Neural progenitor cell (in vitro differentiated cells): Measurements from ENCODE around the gene MGP. TPM values are rescaled to one million over a fixed set of nuclear protein-coding genes. Genes with fewer than 3 reads are reported as not detected.

ENCODE experiments used
- DNase-seq: peaks from one replicate; pipeline ENCODE4 v3.0.0-alpha.2; 2016; ENCODE audit warnings: low spot score
- H2AFZ ChIP-seq: fragments of 200-600 bp; sonication (generic); replicated peaks from 2 replicates; pipeline ENCODE4 v1.6.1; 2016; ENCODE audit warnings: antibody characterized with exemption
- H3F3A ChIP-seq: fragments of 200-600 bp; sonication (generic); 2 replicates; pipeline ENCODE4 v1.6.1; 2016; ENCODE audit warnings: antibody characterized with exemption, low read depth
- H3K27ac ChIP-seq: fragments of 200-600 bp; sonication (generic); 2 replicates; pipeline ENCODE4 v1.5.1; 2016; ENCODE audit warnings: mild to moderate bottlenecking
- H3K27me3 ChIP-seq: fragments of 200-600 bp; sonication (generic); 2 replicates; pipeline ENCODE4 v1.6.1; 2016; ENCODE audit warnings: mild to moderate bottlenecking, moderate library complexity
- H3K36me3 ChIP-seq: fragments of 200-600 bp; sonication (generic); 2 replicates; pipeline ENCODE4 v1.5.1; 2016
- H3K4me1 ChIP-seq: fragments of 200-600 bp; sonication (generic); 2 replicates; pipeline ENCODE4 v1.6.1; 2016; ENCODE audit warnings: mixed run types
- H3K4me2 ChIP-seq: fragments of 200-600 bp; sonication (generic); 2 replicates; pipeline ENCODE4 v1.6.1; 2016
- H3K4me3 ChIP-seq: fragments of 200-600 bp; sonication (generic); 2 replicates; pipeline ENCODE4 v1.5.1; 2016
- H3K79me2 ChIP-seq: fragments of 200-600 bp; sonication (generic); 2 replicates; pipeline ENCODE4 v1.6.1; 2016; ENCODE audit warnings: low read depth
- H3K9ac ChIP-seq: fragments of 200-600 bp; sonication (generic); 2 replicates; pipeline ENCODE4 v1.6.1; 2016
- H3K9me3 ChIP-seq: fragments of 200-600 bp; sonication (generic); 2 replicates; pipeline ENCODE4 v1.5.1; 2016; ENCODE audit warnings: low read depth
- H4K20me1 ChIP-seq: fragments of 200-600 bp; sonication (generic); 2 replicates; pipeline ENCODE4 v1.6.1; 2016; ENCODE audit warnings: low read depth
- H3K27ac Mint-ChIP-seq: 3 replicates; pipeline ENCODE4 v1.8.0; 2021; ENCODE audit warnings: mixed read lengths
- H3K27me3 Mint-ChIP-seq: 2 replicates; pipeline ENCODE4 v1.8.0; 2022; ENCODE audit warnings: low read depth, mild to moderate bottlenecking, inconsistent platforms, moderate library complexity, mixed read lengths; ENCODE audit not compliant: insufficient read depth
- H3K36me3 Mint-ChIP-seq: 3 replicates; pipeline ENCODE4 v1.8.0; 2021; ENCODE audit warnings: mixed read lengths
- H3K4me1 Mint-ChIP-seq: 3 replicates; pipeline ENCODE4 v1.8.0; 2021; ENCODE audit warnings: mixed read lengths
- H3K4me3 Mint-ChIP-seq: 3 replicates; pipeline ENCODE4 v1.8.0; 2021; ENCODE audit warnings: mild to moderate bottlenecking, moderate library complexity, mixed read lengths
- H3K9me3 Mint-ChIP-seq: 3 replicates; pipeline ENCODE4 v1.8.0; 2020; ENCODE audit warnings: mixed read lengths
- EZH2 ChIP-seq: fragments of 200-600 bp; sonication (generic); IDR thresholded peaks from 2 replicates; pipeline ENCODE4 v1.6.1; 2017; ENCODE audit warnings: antibody characterized with exemption, mild to moderate bottlenecking, moderate library complexity
- EZH2phosphoT487 ChIP-seq: fragments of 200-600 bp; sonication (generic); IDR thresholded peaks from 2 replicates; pipeline ENCODE4 v1.6.1; 2017; ENCODE audit warnings: antibody characterized with exemption
- total RNA-seq: library from RNA; depleted of rRNA; stranded (reverse); fragments of >200 nt; gene quantifications from 2 replicates; pipeline ENCODE4 v1.2.3, GENCODE V29; 2015; ENCODE audit warnings: low replicate concordance
- TF ChIP-seq, protein P1 (sequence below): fragments of 200-600 bp; sonication (generic); IDR thresholded peaks from 2 replicates; pipeline ENCODE4 v1.5.1; 2017; ENCODE audit warnings: antibody characterized with exemption, mild to moderate bottlenecking

MGP gene
- total RNA-seq, 1 donor from 2014 or later: not detected

DNA sequence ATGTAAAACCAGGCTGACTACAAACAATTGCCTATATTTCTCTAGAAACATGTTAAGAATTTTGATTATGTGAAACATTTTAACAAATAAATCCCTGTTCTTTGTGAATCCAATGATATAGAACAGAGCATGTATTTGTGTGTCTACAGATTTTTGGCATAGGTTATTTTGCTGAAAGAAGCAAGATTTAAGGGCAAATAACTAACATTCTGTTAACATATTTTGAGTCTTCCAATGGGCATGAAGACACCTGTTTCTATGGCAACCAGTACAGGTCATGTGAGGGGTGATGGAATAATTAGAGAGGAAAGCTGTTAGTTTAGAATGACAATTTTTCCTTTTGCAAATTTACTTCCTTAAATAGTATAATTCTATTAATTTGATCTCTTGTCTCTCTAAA, 51.1 kb downstream of the MGP start:
- no peaks in the 10 kb centered on the region for H3K9me3 Mint-ChIP-seq
- DNase-seq: no peak
- Histone ChIP-seq H4K20me1 (no peaks in the 10 kb centered on the region), H3K4me3 (no peak overlapping the region), H3K79me2 (no peaks in the 10 kb centered on the region), H3K36me3 (no peaks in the 10 kb centered on the region), H3K27ac (no peak overlapping the region), H3K4me2 (no peak overlapping the region), H3K27me3 (no peaks in the 10 kb centered on the region), H3K9ac (no peak overlapping the region), H2AFZ (no peak overlapping the region), H3K4me1 (no peaks in the 10 kb centered on the region), H3K9me3 (no peaks in the 10 kb centered on the region), H3F3A (no peaks in the 10 kb centered on the region)
- H3K27me3 Mint-ChIP-seq: peaks cover 3% of the 10 kb centered on the region
- no peak for TF ChIP-seq EZH2phosphoT487
- TF ChIP-seq, protein P1, sequence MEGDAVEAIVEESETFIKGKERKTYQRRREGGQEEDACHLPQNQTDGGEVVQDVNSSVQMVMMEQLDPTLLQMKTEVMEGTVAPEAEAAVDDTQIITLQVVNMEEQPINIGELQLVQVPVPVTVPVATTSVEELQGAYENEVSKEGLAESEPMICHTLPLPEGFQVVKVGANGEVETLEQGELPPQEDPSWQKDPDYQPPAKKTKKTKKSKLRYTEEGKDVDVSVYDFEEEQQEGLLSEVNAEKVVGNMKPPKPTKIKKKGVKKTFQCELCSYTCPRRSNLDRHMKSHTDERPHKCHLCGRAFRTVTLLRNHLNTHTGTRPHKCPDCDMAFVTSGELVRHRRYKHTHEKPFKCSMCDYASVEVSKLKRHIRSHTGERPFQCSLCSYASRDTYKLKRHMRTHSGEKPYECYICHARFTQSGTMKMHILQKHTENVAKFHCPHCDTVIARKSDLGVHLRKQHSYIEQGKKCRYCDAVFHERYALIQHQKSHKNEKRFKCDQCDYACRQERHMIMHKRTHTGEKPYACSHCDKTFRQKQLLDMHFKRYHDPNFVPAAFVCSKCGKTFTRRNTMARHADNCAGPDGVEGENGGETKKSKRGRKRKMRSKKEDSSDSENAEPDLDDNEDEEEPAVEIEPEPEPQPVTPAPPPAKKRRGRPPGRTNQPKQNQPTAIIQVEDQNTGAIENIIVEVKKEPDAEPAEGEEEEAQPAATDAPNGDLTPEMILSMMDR: no peak
- TF ChIP-seq EZH2: no peak
- no peak overlapping the region for H3K27ac Mint-ChIP-seq
- no peaks in the 10 kb centered on the region for H3K4me1 Mint-ChIP-seq
- H3K36me3 Mint-ChIP-seq: peaks cover 4% of the 10 kb centered on the region
- no peak overlapping the region for H3K4me3 Mint-ChIP-seq

DNA sequence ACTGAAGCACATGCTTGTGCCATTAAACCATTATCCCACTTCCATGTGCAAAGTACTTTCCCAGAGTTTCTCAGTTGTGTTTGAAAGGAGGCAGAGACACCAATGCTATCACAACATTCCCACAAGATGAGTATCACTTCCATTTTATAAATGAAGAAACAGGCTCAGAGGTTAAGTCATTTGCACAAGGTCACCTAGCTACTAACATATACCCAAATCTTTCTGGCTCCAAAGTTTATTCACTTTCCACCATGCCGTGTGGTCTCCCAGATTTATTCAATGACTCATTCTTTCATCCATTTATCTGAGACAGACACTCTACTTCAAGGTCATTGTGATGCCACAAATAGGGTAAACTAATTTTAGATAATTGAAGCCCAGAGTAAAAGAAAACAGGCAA, 51.7 kb downstream of the MGP start:
- Histone ChIP-seq H2AFZ (no peak overlapping the region), H3K27ac (no peak overlapping the region), H3K4me3 (no peak overlapping the region), H3K79me2 (no peaks in the 10 kb centered on the region), H3K9me3 (no peaks in the 10 kb centered on the region), H3K4me2 (no peak overlapping the region), H3K36me3 (no peaks in the 10 kb centered on the region), H3F3A (no peaks in the 10 kb centered on the region), H3K4me1 (no peaks in the 10 kb centered on the region), H3K27me3 (no peaks in the 10 kb centered on the region), H4K20me1 (no peaks in the 10 kb centered on the region), H3K9ac (no peak overlapping the region)
- Mint-ChIP-seq H3K4me3 (no peak overlapping the region), H3K27me3 (peaks cover 3% of the 10 kb centered on the region), H3K4me1 (no peaks in the 10 kb centered on the region), H3K9me3 (no peaks in the 10 kb centered on the region), H3K27ac (no peak overlapping the region), H3K36me3 (no peaks in the 10 kb centered on the region)
- TF ChIP-seq EZH2 (no peak), EZH2phosphoT487 (no peak)
- TF ChIP-seq, protein P1: no peak
- DNase-seq: no peak

DNA sequence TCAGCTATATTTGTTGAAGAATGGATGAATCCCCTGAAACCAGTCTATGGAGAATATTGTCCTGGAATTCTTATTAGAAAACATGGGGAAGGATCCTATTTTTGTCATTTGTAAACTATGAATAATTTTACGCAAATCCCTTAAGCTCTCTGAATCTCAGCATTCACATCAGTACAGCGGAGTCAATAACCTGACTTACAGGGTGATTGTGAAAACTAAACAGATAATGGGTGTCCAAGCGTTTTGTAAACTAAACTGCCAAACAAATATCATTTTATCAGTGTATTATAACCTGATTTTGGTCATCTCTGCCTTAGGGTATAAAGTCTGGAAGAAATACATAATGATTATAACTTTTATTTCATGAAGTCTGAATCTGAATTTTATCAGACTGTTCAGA, 52.3 kb downstream of the MGP start:
- Histone ChIP-seq H3K36me3 (no peaks in the 10 kb centered on the region), H3F3A (no peaks in the 10 kb centered on the region), H2AFZ (no peak overlapping the region), H4K20me1 (no peaks in the 10 kb centered on the region), H3K9me3 (no peaks in the 10 kb centered on the region), H3K27ac (no peak overlapping the region), H3K9ac (no peak overlapping the region), H3K4me3 (no peak overlapping the region), H3K4me1 (no peaks in the 10 kb centered on the region), H3K4me2 (no peak overlapping the region), H3K79me2 (no peaks in the 10 kb centered on the region), H3K27me3 (no peaks in the 10 kb centered on the region)
- H3K9me3 Mint-ChIP-seq: no peaks in the 10 kb centered on the region
- peaks cover 3% of the 10 kb centered on the region for H3K27me3 Mint-ChIP-seq
- no peaks in the 10 kb centered on the region for H3K36me3 Mint-ChIP-seq
- no peak overlapping the region for H3K27ac Mint-ChIP-seq
- TF ChIP-seq EZH2 (no peak), EZH2phosphoT487 (no peak)
- TF ChIP-seq, protein P1: no peak
- no peak for DNase-seq
- H3K4me1 Mint-ChIP-seq: no peaks in the 10 kb centered on the region
- no peak overlapping the region for H3K4me3 Mint-ChIP-seq

Other genes starting within 250 kb of the MGP start
- not detected in 2 replicates for gene GUCY2C, start 189.3 kb downstream of the MGP start, total RNA-seq
- 41.6 and 53.5 TPM in 2 replicates for gene WBP11, start 82.4 kb downstream of the MGP start, total RNA-seq
- gene C12orf60, start 82.2 kb downstream of the MGP start, total RNA-seq: 5.4 and 7.0 TPM in 2 replicates
- not detected in 2 replicates for gene SMCO3, start 71.7 kb downstream of the MGP start, total RNA-seq
- gene ART4, start 42.3 kb downstream of the MGP start, total RNA-seq: not detected in 2 replicates
- not detected in 2 replicates for gene ERP27, start 52.7 kb upstream of the MGP start, total RNA-seq
- gene ARHGDIB, start 75.7 kb upstream of the MGP start, total RNA-seq: not detected in 2 replicates
- gene PDE6H, start 87.2 kb upstream of the MGP start, total RNA-seq: not detected in 2 replicates